ENCODE measurements around the gene LNX1. TPM values are rescaled to one million over a fixed set of nuclear protein-coding genes. Genes with fewer than 3 reads are reported as not detected.

The LNX1 gene
- polyA plus RNA-seq, 2 of the 4 experiments (the other 2 are of a cell fraction), result 0.04 to 0.14 TPM

DNA sequence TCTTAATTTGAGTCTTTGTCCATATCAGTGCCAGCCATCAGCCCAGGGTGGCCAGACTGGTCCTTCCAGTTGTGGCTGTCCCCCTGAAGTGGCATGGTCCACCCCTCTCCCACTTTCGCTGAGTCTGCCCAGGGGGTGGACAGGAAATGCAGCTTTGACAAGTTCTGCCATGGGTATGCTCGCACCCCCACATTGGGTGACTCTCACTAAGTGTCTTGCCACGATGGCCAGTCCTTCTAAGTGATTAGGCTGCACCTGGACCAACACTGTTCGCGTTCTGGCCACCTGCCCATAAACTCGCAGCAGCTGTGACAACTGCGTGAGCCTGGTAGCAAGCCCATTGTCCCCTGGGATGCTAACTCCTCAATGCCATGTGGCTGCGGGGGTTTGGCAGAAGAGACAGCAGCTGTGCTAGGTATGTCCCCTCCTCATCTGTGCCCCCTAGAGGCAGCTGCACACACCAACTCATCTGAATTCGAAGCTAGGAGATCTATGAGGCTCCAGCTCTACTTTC is 10.0 kb upstream of the LNX1 start:
- no peak for TF ChIP-seq HDAC2 (IDR thresholded peaks at IDR 0.05)
- TF ChIP-seq CEBPB (IDR thresholded peaks at IDR 0.05), result no peak
- no peak for TF ChIP-seq MYC (IDR thresholded peaks at IDR 0.05; ENCODE audit: borderline replicate concordance, low read length)
- TF ChIP-seq, protein P1, sequence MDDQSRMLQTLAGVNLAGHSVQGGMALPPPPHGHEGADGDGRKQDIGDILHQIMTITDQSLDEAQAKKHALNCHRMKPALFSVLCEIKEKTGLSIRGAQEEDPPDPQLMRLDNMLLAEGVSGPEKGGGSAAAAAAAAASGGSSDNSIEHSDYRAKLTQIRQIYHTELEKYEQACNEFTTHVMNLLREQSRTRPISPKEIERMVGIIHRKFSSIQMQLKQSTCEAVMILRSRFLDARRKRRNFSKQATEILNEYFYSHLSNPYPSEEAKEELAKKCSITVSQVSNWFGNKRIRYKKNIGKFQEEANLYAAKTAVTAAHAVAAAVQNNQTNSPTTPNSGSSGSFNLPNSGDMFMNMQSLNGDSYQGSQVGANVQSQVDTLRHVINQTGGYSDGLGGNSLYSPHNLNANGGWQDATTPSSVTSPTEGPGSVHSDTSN (IDR thresholded peaks at IDR 0.05), result no peak
- no peak for TF ChIP-seq KDM5A (IDR thresholded peaks at IDR 0.05)
- TF ChIP-seq, protein P2, sequence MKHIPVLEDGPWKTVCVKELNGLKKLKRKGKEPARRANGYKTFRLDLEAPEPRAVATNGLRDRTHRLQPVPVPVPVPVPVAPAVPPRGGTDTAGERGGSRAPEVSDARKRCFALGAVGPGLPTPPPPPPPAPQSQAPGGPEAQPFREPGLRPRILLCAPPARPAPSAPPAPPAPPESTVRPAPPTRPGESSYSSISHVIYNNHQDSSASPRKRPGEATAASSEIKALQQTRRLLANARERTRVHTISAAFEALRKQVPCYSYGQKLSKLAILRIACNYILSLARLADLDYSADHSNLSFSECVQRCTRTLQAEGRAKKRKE (CRISPR knock-in tag; IDR thresholded peaks at IDR 0.05; ENCODE audit: low read depth), result no peak
- no peak for TF ChIP-seq MAFK (IDR thresholded peaks at IDR 0.05; ENCODE audit: partially characterized antibody)
- TF ChIP-seq, protein P3, sequence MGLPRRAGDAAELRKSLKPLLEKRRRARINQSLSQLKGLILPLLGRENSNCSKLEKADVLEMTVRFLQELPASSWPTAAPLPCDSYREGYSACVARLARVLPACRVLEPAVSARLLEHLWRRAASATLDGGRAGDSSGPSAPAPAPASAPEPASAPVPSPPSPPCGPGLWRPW (IDR thresholded peaks at IDR 0.05), result no peak
- TF ChIP-seq TFCP2L1 (CRISPR knock-in tag; IDR thresholded peaks at IDR 0.05), result no peak
- TF ChIP-seq, protein P4, sequence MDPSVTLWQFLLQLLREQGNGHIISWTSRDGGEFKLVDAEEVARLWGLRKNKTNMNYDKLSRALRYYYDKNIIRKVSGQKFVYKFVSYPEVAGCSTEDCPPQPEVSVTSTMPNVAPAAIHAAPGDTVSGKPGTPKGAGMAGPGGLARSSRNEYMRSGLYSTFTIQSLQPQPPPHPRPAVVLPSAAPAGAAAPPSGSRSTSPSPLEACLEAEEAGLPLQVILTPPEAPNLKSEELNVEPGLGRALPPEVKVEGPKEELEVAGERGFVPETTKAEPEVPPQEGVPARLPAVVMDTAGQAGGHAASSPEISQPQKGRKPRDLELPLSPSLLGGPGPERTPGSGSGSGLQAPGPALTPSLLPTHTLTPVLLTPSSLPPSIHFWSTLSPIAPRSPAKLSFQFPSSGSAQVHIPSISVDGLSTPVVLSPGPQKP (IDR thresholded peaks at IDR 0.05; ENCODE audit: low read depth, low read length), result no peak
- TF ChIP-seq, protein P5, sequence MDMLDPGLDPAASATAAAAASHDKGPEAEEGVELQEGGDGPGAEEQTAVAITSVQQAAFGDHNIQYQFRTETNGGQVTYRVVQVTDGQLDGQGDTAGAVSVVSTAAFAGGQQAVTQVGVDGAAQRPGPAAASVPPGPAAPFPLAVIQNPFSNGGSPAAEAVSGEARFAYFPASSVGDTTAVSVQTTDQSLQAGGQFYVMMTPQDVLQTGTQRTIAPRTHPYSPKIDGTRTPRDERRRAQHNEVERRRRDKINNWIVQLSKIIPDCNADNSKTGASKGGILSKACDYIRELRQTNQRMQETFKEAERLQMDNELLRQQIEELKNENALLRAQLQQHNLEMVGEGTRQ (IDR thresholded peaks at IDR 0.05), result no peak
- no peak for TF ChIP-seq RAD21 (conservative IDR thresholded peaks at IDR 0.05 in 1 of 2, IDR thresholded peaks at IDR 0.05 in 1 of 2)
- no peak for TF ChIP-seq CBX2 (IDR thresholded peaks at IDR 0.05; ENCODE audit: borderline replicate concordance, low read depth)
- TF ChIP-seq, protein P6, sequence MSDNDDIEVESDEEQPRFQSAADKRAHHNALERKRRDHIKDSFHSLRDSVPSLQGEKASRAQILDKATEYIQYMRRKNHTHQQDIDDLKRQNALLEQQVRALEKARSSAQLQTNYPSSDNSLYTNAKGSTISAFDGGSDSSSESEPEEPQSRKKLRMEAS (IDR thresholded peaks at IDR 0.05), result no peak
- no peak for TF ChIP-seq FOSB (CRISPR knock-in tag; IDR thresholded peaks at IDR 0.05)
- no peak for TF ChIP-seq SMC3 (IDR thresholded peaks at IDR 0.05)
- TF ChIP-seq JUN (IDR thresholded peaks at IDR 0.05), result no peak
- no peak for TF ChIP-seq HOXB13 (CRISPR knock-in tag; IDR thresholded peaks at IDR 0.05; ENCODE audit: low read depth)
- no peak for TF ChIP-seq CBX8 (IDR thresholded peaks at IDR 0.05)
- TF ChIP-seq KDM1A (IDR thresholded peaks at IDR 0.05; ENCODE audit: low read depth), result no peak
- Histone ChIP-seq H3K9me3 (no peaks in the 10 kb centered on the region), H3K4me1 (0 out of 3 replicates have a peak, but pooled peaks cover 2% of the 10 kb centered on the region), H3K27ac (no peak overlapping the region), H3K4me2 (no peak overlapping the region), H3K4me3 (no peak overlapping the region)
- ATAC-seq (peak in 1 of 2 experiments; percentile 62; a peak in 3 of 6 replicates), FAIRE-seq (no peak), DNase-seq (ENCODE audit: low read depth in 1 of 2, low spot score in 1 of 2) (peak in 1 of 2 experiments; percentile 18)
- 86% methylated on average over 8 of the region's 9 CpGs for WGBS (ENCODE audit: missing lambda C conversion rate)
- ChIA-PET POLR2A (no interaction called here), CTCF (no interaction called here)

DNA sequence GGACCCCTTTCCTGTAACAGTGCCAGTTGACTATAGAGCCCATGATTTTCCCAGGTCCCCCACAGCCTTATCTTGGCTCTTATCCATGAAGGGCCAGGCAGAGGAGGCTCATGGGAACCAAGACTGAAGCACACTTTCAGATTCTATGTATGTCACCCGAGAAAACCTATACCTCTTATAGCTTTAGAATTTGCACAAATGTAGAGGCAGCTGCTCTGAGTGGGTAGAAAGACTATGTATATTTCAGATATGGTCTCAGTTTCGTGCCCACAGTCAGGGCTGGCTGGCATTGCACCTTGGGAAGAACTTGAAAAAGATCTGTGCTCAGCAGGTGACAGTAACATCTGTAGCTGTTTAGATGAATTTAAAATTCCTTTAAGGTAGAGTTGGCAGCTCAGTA is 8.3 kb upstream of the LNX1 start:
- TF ChIP-seq, protein P7, sequence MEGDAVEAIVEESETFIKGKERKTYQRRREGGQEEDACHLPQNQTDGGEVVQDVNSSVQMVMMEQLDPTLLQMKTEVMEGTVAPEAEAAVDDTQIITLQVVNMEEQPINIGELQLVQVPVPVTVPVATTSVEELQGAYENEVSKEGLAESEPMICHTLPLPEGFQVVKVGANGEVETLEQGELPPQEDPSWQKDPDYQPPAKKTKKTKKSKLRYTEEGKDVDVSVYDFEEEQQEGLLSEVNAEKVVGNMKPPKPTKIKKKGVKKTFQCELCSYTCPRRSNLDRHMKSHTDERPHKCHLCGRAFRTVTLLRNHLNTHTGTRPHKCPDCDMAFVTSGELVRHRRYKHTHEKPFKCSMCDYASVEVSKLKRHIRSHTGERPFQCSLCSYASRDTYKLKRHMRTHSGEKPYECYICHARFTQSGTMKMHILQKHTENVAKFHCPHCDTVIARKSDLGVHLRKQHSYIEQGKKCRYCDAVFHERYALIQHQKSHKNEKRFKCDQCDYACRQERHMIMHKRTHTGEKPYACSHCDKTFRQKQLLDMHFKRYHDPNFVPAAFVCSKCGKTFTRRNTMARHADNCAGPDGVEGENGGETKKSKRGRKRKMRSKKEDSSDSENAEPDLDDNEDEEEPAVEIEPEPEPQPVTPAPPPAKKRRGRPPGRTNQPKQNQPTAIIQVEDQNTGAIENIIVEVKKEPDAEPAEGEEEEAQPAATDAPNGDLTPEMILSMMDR (IDR thresholded peaks at IDR 0.05), result no peak
- TF ChIP-seq EHF (CRISPR knock-in tag; IDR thresholded peaks at IDR 0.05), result no peak
- no peak for TF ChIP-seq CHD4 (IDR thresholded peaks at IDR 0.05; ENCODE audit: borderline replicate concordance)
- no peak for TF ChIP-seq RAD21 (conservative IDR thresholded peaks at IDR 0.05 in 1 of 2, IDR thresholded peaks at IDR 0.05 in 1 of 2)
- no peak for TF ChIP-seq KDM5A (IDR thresholded peaks at IDR 0.05)
- TF ChIP-seq RNF2 (IDR thresholded peaks at IDR 0.05; ENCODE audit: borderline replicate concordance, low read depth), result no peak
- TF ChIP-seq EP300 (IDR thresholded peaks at IDR 0.05), result no peak
- TF ChIP-seq ESRRA (IDR thresholded peaks at IDR 0.05; ENCODE audit: borderline replicate concordance, low read length), result no peak
- no peak for TF ChIP-seq GATA3 (IDR thresholded peaks at IDR 0.05; ENCODE audit: borderline replicate concordance)
- no peak for TF ChIP-seq HOXB13 (CRISPR knock-in tag; IDR thresholded peaks at IDR 0.05; ENCODE audit: low read depth)
- H3K27ac ChIP-seq, result no peak overlapping the region
- H3K4me3 ChIP-seq, result no peak overlapping the region
- ATAC-seq, result no peak
- 58% methylated on average over 2 of the region's 2 CpGs for WGBS (ENCODE audit: missing lambda C conversion rate)
- no peak overlapping the region for H3K4me2 ChIP-seq
- no peak for DNase-seq (ENCODE audit: low read depth in 1 of 2, low spot score in 1 of 2)
- CTCF ChIA-PET, result no interaction called here
- H3K9me3 ChIP-seq, result no peaks in the 10 kb centered on the region
- no peak for FAIRE-seq
- POLR2A ChIA-PET, result no interaction called here
- H3K4me1 ChIP-seq, result 0 out of 3 replicates have a peak, but pooled peaks cover 2% of the 10 kb centered on the region
